B cell (primary cell): ENCODE results near the gene PHACTR1. TPM values are rescaled to one million over a fixed set of nuclear protein-coding genes. Genes with fewer than 3 reads are reported as not detected.

Experiments
- ATAC-seq: fragments of 200-7000 bp; cut with Tn5 transposase; one replicate; pipeline ENCODE4 v1.10.0; 2021; ENCODE audit warnings: low read depth, mild to moderate bottlenecking, moderate number of reproducible peaks, moderate library complexity
- CTCF ChIA-PET: fragments of 350-600 bp; sonication (Branson Sonifier 250); formaldehyde crosslinking; loops from one replicate; lab custom pipeline; 2021; ENCODE audit warnings: antibody characterized with exemption, inconsistent platforms; lab: Charles Lee
- POLR2A ChIA-PET: fragments of 350-600 bp; sonication (Branson Sonifier 250); formaldehyde crosslinking; loops from one replicate; lab custom pipeline; 2021; ENCODE audit warnings: antibody characterized with exemption; lab: Charles Lee
- DNase-seq: peaks from one replicate; pipeline ENCODE4 v3.0.0; 2013
- H2AFZ ChIP-seq: 2 replicates; pipeline ENCODE4 v1.6.1; 2012; ENCODE audit warnings: mild to moderate bottlenecking, low read depth, low read length; ENCODE audit not compliant: insufficient read depth, poor library complexity, severe bottlenecking
- H3K27ac ChIP-seq, 2 donors: 1 replicate in 1 of 2; 2 replicates in 1 of 2; pipeline ENCODE4 v1.5.1; 2012 to 2013; ENCODE audit warnings: low read length in 2 of 2, mild to moderate bottlenecking in 2 of 2, moderate library complexity in 1 of 2
- H3K27me3 ChIP-seq, 4 experiments: fragments of 200-600 bp in 1 of 4; sonication (generic) in 1 of 4; replicated peaks in 1 of 4; 1 replicate in 2 of 4; 2 replicates in 2 of 4; pipeline versions ENCODE4 v1.6.1 to v1.7.0; 2013 to 2016; ENCODE audit warnings: low read length in 3 of 4, mild to moderate bottlenecking in 2 of 4, mixed read lengths in 1 of 4, moderate library complexity in 1 of 4; ENCODE audit not compliant: insufficient read depth in 4 of 4, control insufficient read depth in 3 of 4; ENCODE audit errors: control extremely low read depth in 1 of 4
- H3K36me3 ChIP-seq, 2 experiments: replicated peaks in 1 of 2; 1 replicate in 1 of 2; 2 replicates in 1 of 2; pipeline versions ENCODE4 v1.6.1 to v1.7.1; 2013; ENCODE audit warnings: low read length in 1 of 2; ENCODE audit not compliant: insufficient read depth in 2 of 2, control insufficient read depth in 1 of 2; ENCODE audit errors: control extremely low read depth in 1 of 2, extremely low read depth in 1 of 2
- H3K4me1 ChIP-seq, 2 donors: fragments of 200-600 bp in 1 of 2; sonication (generic) in 1 of 2; 1 replicate in 1 of 2; 2 replicates in 1 of 2; pipeline versions ENCODE4 v1.5.1 to v1.6.1; 2013 to 2017; ENCODE audit warnings: low read length in 2 of 2; ENCODE audit not compliant: control insufficient read depth in 2 of 2, insufficient read depth in 2 of 2
- H3K4me2 ChIP-seq: replicated peaks from 2 replicates; pipeline ENCODE3; 2012; ENCODE audit warnings: mild to moderate bottlenecking, low read depth, low read length; ENCODE audit not compliant: poor library complexity, severe bottlenecking
- H3K4me3 ChIP-seq, 5 experiments: fragments of 200-600 bp in 1 of 5; sonication (generic) in 1 of 5; 1 replicate in 3 of 5; 2 replicates in 2 of 5; pipeline versions ENCODE4 v1.5.1 to v1.7.0; 2011 to 2016; ENCODE audit warnings: low read length in 4 of 5, mild to moderate bottlenecking in 4 of 5, low read depth in 2 of 5, control low read depth in 1 of 5, moderate library complexity in 1 of 5; ENCODE audit not compliant: insufficient read depth in 1 of 5; ENCODE audit errors: control extremely low read depth in 1 of 5, extremely low read depth in 1 of 5
- H3K79me2 ChIP-seq: fragments of 200-600 bp; sonication (generic); one replicate; pipeline ENCODE4 v1.6.0; 2016; ENCODE audit warnings: low read length; ENCODE audit not compliant: control insufficient read depth, insufficient read depth
- H3K9ac ChIP-seq: fragments of 200-600 bp; sonication (generic); 2 replicates; pipeline ENCODE4 v1.6.1; 2017; ENCODE audit warnings: mild to moderate bottlenecking, low read length, moderate library complexity
- H3K9me3 ChIP-seq, 3 donors: one replicate each; pipeline versions ENCODE4 v1.6.1 to v1.7.1; 2013; ENCODE audit warnings: low read length in 2 of 3; ENCODE audit not compliant: control insufficient read depth in 2 of 3, insufficient read depth in 1 of 3; ENCODE audit errors: control extremely low read depth in 1 of 3
- H4K20me1 ChIP-seq: 2 replicates; pipeline ENCODE4 v1.6.0; 2012; ENCODE audit warnings: mild to moderate bottlenecking, low read length; ENCODE audit not compliant: insufficient read depth, control insufficient read depth, poor library complexity, severe bottlenecking
- H3K27ac Mint-ChIP-seq: one replicate; pipeline ENCODE4 v1.8.0; 2021; ENCODE audit warnings: mixed read lengths
- H3K27me3 Mint-ChIP-seq: one replicate; pipeline ENCODE4 v1.8.0; 2021; ENCODE audit warnings: mixed read lengths
- H3K4me1 Mint-ChIP-seq: one replicate; pipeline ENCODE4 v1.8.0; 2021; ENCODE audit warnings: mixed read lengths
- H3K4me3 Mint-ChIP-seq: one replicate; pipeline ENCODE4 v1.8.0; 2021; ENCODE audit warnings: mixed read lengths
- H3K9me3 Mint-ChIP-seq: one replicate; pipeline ENCODE4 v1.8.0; 2022; ENCODE audit warnings: mixed read lengths; ENCODE audit not compliant: insufficient read depth
- EZH2 ChIP-seq: IDR thresholded peaks from 2 replicates; pipeline ENCODE4 v1.6.1; 2012; ENCODE audit warnings: borderline replicate concordance, low read depth, mild to moderate bottlenecking, moderate library complexity, low read length; ENCODE audit not compliant: insufficient read depth, poor library complexity, severe bottlenecking
- WGBS: methylation state at CpG from one replicate; pipeline ENCODE4 v1.1.5; 2013; ENCODE audit warnings: missing lambda C conversion rate; ENCODE audit not compliant: insufficient coverage; 5-methylcytosine and 5-hydroxymethylcytosine counted together
- intact Hi-C: fragments of 100-400 bp; cut with micrococcal nuclease; formaldehyde crosslinking; loops from one replicate; pipeline ENCODE4 v1.10.0; 2022
- polyA plus RNA-seq: library from polyadenylated mRNA; depleted of rRNA; stranded (reverse); fragments of >200 nt; gene quantifications from 2 replicates; pipeline ENCODE4 v1.2.3, GENCODE V29; 2012
- total RNA-seq, 2 donors: library from RNA; stranded (reverse); fragments of 120-200 nt in 1 of 2; gene quantifications; 1 replicate in 1 of 2; 2 replicates in 1 of 2; pipeline versions ENCODE4 v1.2.3 to v1.2.4, GENCODE V29; 2013 to 2022
- TF ChIP-seq, protein P1 (sequence below): fragments of 200-600 bp; IDR thresholded peaks from one replicate; pipeline ENCODE4 v1.8.0; 2022; ENCODE audit warnings: antibody characterized with exemption, mild to moderate bottlenecking

Gene PHACTR1
- total and polyA plus RNA-seq, 2 donors (not counting 1 experiment from before 2014, with no cell fraction given), result 30.2 to 129 TPM

DNA sequence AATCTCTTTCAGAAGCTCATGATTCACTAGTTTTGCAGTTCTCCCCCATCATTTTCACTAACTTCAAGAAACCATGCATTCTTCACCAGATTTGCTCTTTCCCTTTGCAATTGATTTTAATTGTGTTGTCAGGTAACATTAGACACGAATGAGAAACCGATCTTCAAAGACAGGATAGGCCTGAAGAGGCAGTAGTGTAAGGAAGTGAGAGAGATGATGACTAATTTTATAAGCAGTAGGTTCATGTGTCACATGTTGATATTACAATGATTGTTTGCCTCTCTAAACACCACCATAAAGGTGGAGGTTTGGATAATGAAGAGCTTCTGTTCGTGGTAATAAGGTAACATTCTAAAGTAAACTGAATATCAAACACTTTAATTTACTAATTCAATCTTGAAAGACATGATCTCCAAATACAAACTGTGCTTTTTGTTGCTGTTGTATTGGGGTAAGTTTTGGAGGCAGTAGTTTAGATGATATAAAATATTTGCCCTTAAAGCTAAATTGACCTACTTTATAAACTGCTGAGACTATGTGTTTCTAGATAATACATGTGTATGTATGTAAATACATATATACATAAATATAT, 207.2 kb downstream of the PHACTR1 start:
- no peaks in the 10 kb centered on the region for H3K4me1 ChIP-seq
- H3K36me3 ChIP-seq, result no peaks in the 10 kb centered on the region
- intact Hi-C loops, result no loop called here
- Mint-ChIP-seq H3K27ac (no peak overlapping the region), H3K4me3 (no peak overlapping the region), H3K9me3 (no peaks in the 10 kb centered on the region), H3K4me1 (no peaks in the 10 kb centered on the region), H3K27me3 (peaks cover 23% of the 10 kb centered on the region)
- no peak for DNase-seq
- ATAC-seq, result no peak
- no peak overlapping the region for H3K27ac ChIP-seq
- no peak overlapping the region for H3K4me2 ChIP-seq
- WGBS, result 80% methylated on average over 2 of the region's 3 CpGs
- CTCF ChIA-PET, result no interaction called here
- POLR2A ChIA-PET, result no interaction called here
- no peaks in the 10 kb centered on the region for H4K20me1 ChIP-seq
- no peaks in the 10 kb centered on the region for H3K9me3 ChIP-seq
- H3K79me2 ChIP-seq, result no peaks in the 10 kb centered on the region
- H3K4me3 ChIP-seq, result no peak overlapping the region
- H3K27me3 ChIP-seq, result no peaks in the 10 kb centered on the region
- H2AFZ ChIP-seq, result no peak overlapping the region
- TF ChIP-seq, protein P1, sequence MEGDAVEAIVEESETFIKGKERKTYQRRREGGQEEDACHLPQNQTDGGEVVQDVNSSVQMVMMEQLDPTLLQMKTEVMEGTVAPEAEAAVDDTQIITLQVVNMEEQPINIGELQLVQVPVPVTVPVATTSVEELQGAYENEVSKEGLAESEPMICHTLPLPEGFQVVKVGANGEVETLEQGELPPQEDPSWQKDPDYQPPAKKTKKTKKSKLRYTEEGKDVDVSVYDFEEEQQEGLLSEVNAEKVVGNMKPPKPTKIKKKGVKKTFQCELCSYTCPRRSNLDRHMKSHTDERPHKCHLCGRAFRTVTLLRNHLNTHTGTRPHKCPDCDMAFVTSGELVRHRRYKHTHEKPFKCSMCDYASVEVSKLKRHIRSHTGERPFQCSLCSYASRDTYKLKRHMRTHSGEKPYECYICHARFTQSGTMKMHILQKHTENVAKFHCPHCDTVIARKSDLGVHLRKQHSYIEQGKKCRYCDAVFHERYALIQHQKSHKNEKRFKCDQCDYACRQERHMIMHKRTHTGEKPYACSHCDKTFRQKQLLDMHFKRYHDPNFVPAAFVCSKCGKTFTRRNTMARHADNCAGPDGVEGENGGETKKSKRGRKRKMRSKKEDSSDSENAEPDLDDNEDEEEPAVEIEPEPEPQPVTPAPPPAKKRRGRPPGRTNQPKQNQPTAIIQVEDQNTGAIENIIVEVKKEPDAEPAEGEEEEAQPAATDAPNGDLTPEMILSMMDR, result no peak
- TF ChIP-seq EZH2, result no peak
- no peak overlapping the region for H3K9ac ChIP-seq

DNA sequence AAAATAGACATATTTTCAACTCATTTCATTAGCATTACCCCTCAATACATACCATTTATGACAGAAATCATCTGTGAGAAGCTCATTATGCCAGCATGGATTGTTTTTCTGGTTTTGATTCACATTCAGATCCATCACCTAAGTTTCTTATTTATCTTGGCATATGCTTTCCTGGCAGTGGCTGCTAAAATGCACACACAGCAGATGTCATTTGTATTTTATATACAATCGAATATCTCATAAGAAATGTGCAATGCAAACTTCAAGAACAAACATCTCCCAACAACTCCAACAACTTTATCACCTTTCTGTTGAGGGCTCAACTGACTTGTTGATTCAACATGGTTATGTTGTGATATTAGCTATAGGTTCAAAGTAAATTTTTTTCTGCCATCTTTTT, 208.3 kb downstream of the PHACTR1 start:
- no peak for ATAC-seq
- peaks cover 28% of the 10 kb centered on the region for H3K27me3 Mint-ChIP-seq
- Histone ChIP-seq H3K79me2 (no peaks in the 10 kb centered on the region), H4K20me1 (no peaks in the 10 kb centered on the region), H3K27me3 (no peaks in the 10 kb centered on the region), H3K4me3 (no peak overlapping the region), H2AFZ (no peak overlapping the region), H3K27ac (no peak overlapping the region), H3K9me3 (no peaks in the 10 kb centered on the region), H3K4me1 (no peaks in the 10 kb centered on the region), H3K36me3 (no peaks in the 10 kb centered on the region), H3K9ac (no peak overlapping the region), H3K4me2 (no peak overlapping the region)
- no peak for DNase-seq
- ChIA-PET POLR2A (no interaction called here), CTCF (interaction anchor here (1.0 kb wide), 1 partner anchor 407 kb away, joined by 3 read pairs; no protein-coding TSS in a partner anchor)
- TF ChIP-seq, protein P1, result no peak
- TF ChIP-seq EZH2, result no peak
- no peaks in the 10 kb centered on the region for H3K4me1 Mint-ChIP-seq
- no peak overlapping the region for H3K27ac Mint-ChIP-seq
- no peaks in the 10 kb centered on the region for H3K9me3 Mint-ChIP-seq
- intact Hi-C loops, result no loop called here
- no peak overlapping the region for H3K4me3 Mint-ChIP-seq
- no CpG with 5 or more reads among the region's 1 CpG for WGBS
